HUES64 (cell line): ENCODE measurements around the gene C13orf46.

ENCODE experiments used
- H3K27ac ChIP-seq: 2 replicates; pipeline ENCODE4 v1.7.0; 2013; ENCODE audit warnings: low read depth, low read length, inconsistent platforms
- H3K27me3 ChIP-seq: 2 replicates; pipeline ENCODE4 v1.6.1; 2013; ENCODE audit warnings: mild to moderate bottlenecking, low read length; ENCODE audit not compliant: insufficient read depth
- H3K36me3 ChIP-seq: 2 replicates; pipeline ENCODE4 v1.6.1; 2013; ENCODE audit warnings: mild to moderate bottlenecking, low read length; ENCODE audit not compliant: insufficient read depth
- H3K4me1 ChIP-seq: 2 replicates; pipeline ENCODE4 v1.6.1; 2013; ENCODE audit warnings: mild to moderate bottlenecking, low read length, moderate library complexity; ENCODE audit not compliant: insufficient read depth
- H3K4me3 ChIP-seq: 2 replicates; pipeline ENCODE4 v1.5.1; 2013; ENCODE audit warnings: mild to moderate bottlenecking, low read length, moderate library complexity
- H3K9ac ChIP-seq: 2 replicates; pipeline ENCODE4 v1.6.1; 2013; ENCODE audit warnings: mild to moderate bottlenecking, low read depth, low read length
- H3K9me3 ChIP-seq: 2 replicates; pipeline ENCODE4 v1.6.1; 2013; ENCODE audit warnings: low read depth, low read length; ENCODE audit not compliant: insufficient read depth
- WGBS: fragments of 150-250, 120-280 bp; methylation state at CpG from one replicate; pipeline ENCODE4 v1.1.7; 2013; ENCODE audit warnings: missing lambda C conversion rate; 5-methylcytosine and 5-hydroxymethylcytosine counted together

C13orf46 gene

DNA sequence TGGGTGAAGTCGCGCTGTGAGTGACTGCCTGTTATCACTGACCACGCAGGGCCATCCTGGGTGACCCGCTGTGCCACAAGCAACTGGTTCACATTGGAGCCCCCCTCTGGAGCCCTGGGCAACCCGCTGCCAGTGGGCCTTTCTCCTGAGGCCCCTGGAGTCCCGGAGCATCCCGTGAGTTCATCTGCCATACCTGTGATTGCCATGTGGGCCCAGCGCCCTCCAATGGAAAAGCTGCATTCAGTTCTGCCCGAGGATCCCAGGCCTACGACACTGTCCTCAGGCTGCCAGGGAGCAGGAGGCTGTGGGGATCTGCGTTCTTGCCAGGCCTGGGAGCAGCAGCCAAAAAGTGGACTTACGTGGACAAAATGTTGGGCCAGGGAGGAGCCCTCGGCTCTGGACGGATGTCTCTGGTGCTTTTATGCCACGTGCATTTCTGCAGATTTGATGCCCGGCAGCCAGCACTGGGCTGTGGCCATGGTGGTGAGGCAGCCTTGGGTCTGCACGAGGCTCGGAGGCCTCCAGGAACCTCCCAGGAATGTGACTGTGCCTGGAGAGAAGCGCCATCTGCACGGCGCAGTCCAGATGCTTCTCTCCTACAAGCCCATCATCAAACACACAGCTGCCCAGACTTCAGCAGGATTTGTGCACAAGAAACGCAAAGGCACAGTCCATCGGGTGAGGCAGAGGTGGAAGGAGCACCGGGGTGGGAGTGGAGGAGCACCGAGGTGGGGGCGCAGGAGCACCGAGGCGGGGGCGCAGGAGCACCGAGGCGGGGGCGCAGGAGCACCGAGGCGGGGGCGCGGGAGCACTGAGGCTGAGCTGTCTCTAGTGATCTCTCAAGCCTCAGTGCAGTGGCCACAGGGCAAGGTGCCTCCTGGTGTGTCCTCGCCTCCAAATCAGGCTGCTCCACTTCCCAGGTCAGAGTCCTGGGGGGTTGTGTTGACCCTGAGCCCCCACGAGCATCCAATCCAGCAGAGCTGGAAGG is 44.0 kb downstream of the C13orf46 start:
- Histone ChIP-seq H3K4me3 (no peak overlapping the region), H3K27ac (no peak overlapping the region), H3K9me3 (no peaks in the 10 kb centered on the region), H3K27me3 (no peaks in the 10 kb centered on the region), H3K9ac (no peak overlapping the region), H3K4me1 (peaks cover 4% of the 10 kb centered on the region; the same call in 1 of the 2 replicates), H3K36me3 (no peaks in the 10 kb centered on the region)
- 92% methylated on average over 38 of the region's 38 CpGs for WGBS

GRCh38 chr13:113928685-113929627 is 44.9 kb downstream of the C13orf46 start:
- H3K4me1 ChIP-seq: no peaks in the 10 kb centered on the region
- H3K9me3 ChIP-seq: no peaks in the 10 kb centered on the region
- no peak overlapping the region for H3K9ac ChIP-seq
- no peak overlapping the region for H3K4me3 ChIP-seq
- H3K36me3 ChIP-seq: no peaks in the 10 kb centered on the region
- 93% methylated on average over 26 of the region's 26 CpGs for WGBS
- H3K27me3 ChIP-seq: no peaks in the 10 kb centered on the region
- H3K27ac ChIP-seq: no peak overlapping the region

DNA sequence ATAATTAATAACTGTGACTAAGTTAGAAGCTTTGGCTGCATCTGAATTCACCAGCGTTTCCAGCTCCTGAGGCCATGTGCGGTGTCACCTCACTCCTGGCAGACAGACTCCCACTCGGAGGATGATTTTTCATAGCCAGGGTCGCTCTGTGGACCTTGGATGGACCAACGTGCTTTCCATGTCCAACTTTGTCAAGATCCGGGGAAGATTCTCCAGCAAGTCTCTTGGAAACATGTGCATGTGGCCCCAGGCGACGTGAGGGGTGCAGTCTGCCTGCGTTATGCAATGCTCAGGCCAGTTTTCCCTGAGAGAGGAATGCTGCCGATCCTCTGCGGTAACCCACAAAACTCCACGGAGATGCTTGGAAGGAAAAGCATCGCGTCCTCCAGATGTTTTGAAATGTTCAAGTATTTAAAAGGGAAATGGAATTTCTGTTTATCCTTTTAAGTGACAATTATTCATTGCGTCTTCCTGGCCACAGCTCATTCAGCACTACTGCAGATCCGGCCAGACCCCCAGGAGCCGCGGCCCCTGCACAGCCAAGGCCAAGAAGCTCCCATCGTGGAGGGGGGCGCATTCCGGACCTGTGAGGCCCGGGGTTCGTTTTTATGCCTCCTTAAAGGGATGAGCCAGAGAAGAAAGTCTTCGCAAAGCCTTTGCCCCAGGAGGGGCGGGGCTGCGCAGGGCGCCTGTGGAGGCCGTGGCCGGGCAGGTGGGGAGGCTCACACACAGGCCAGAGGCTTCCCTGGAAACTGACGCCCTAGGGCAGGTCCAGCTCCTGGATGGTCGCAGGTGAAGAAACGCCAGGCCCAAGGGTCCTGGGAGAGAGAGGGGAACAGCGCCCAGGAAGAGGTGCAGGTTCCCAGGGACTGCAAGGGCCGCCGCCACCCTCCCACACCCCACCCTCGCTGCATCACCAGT is 46.0 kb downstream of the C13orf46 start:
- H3K36me3 ChIP-seq: no peaks in the 10 kb centered on the region
- H3K4me1 ChIP-seq: no peaks in the 10 kb centered on the region
- H3K9ac ChIP-seq: no peak overlapping the region
- no peaks in the 10 kb centered on the region for H3K27me3 ChIP-seq
- no peak overlapping the region for H3K4me3 ChIP-seq
- no peaks in the 10 kb centered on the region for H3K9me3 ChIP-seq
- no peak overlapping the region for H3K27ac ChIP-seq
- 92% methylated on average over 36 of the region's 36 CpGs for WGBS

DNA sequence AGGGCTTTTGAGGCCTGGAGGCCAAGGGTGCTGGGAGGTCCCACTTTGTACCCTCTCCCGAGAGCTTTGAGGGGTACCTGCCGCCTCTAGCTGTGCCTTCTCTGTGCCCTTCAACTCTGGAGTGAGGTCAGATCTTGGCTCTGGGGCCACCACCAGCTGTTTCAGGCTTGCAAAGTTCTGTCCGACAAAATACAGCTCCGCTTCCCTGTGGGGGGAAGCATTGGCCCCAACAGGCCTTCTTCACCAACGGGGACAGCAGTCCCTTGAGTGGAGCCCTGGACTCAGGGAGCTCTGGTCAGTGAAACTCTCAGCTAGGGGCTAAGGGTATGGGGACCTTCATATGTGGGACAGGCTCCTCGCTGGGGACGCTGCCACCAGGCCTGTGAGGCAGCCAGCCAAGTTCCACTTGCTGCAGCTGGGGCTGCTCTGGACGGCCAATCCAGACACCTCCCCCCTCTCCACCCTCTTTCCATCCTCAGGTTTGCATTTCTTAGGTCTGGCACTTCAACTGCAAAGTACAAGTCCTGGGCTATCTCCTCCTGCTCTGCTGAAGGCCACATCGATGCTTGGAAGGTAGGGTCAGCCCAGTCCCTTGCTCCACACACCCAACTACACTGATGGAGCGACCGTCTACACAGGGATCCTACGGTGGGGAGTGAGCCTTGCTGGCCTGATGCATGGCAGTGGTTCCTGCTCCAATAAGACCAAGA is 46.8 kb downstream of the C13orf46 start:
- no peaks in the 10 kb centered on the region for H3K4me1 ChIP-seq
- 92% methylated on average over 12 of the region's 12 CpGs for WGBS
- no peak overlapping the region for H3K9ac ChIP-seq
- no peaks in the 10 kb centered on the region for H3K27me3 ChIP-seq
- H3K4me3 ChIP-seq: no peak overlapping the region
- no peaks in the 10 kb centered on the region for H3K36me3 ChIP-seq
- peaks cover 2% of the 10 kb centered on the region; the same call in 1 of the 2 replicates for H3K9me3 ChIP-seq
- no peak overlapping the region for H3K27ac ChIP-seq

- Histone ChIP-seq H3K4me1 (no peaks in the 10 kb centered on the region), H3K27ac (no peak overlapping the region), H3K9ac (no peak overlapping the region), H3K4me3 (no peak overlapping the region), H3K36me3 (no peaks in the 10 kb centered on the region), H3K27me3 (no peaks in the 10 kb centered on the region), H3K9me3 (peaks cover 9% of the 10 kb centered on the region; the same call in 1 of the 2 replicates)
- WGBS: 95% methylated on average over 16 of the region's 16 CpGs
Measured at GRCh38 chr13:113926301-113926761, 47.5 kb downstream of the C13orf46 start.

GRCh38 chr13:113924184-113924901 is 49.5 kb downstream of the C13orf46 start:
- H3K9ac ChIP-seq: no peak overlapping the region
- 89% methylated on average over 7 of the region's 7 CpGs for WGBS

DNA sequence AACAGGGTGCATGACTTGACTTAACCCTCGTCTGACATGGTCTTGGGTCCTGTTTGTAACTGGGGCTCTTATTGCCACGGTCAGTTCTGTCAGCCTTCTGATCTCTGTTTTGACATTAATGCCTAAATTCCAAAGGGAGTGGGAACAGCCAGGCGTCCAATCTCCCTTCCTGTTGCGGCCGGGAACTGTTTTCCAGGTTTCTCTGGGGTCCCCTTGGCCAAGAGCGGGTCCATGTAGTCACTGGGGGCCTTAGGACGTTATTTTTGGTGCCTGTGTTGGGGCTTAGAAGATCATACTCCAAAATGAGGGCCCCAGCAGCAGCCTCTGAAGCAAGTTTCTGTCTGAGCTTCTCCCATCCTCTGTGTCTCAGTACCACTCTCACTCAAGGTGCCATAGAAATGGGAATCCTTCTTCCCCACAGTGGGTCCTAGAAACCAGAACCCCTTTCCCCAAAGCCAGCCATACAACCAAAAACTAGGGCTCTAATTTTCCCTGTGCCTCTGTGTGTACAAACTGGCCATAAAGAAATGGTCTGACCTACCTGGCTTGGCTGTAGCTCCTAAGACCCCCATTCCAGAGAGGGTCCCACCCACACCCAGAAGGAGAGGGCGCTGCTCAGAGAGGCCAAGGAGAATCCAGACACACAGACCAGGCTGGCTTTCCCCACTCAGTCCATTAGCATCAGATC is 50.4 kb downstream of the C13orf46 start:
- H3K27me3 ChIP-seq: no peaks in the 10 kb centered on the region
- H3K4me1 ChIP-seq: no peaks in the 10 kb centered on the region
- no peak overlapping the region for H3K4me3 ChIP-seq
- H3K9ac ChIP-seq: no peak overlapping the region
- H3K9me3 ChIP-seq: peaks cover 12% of the 10 kb centered on the region; the same call in 1 of the 2 replicates
- WGBS: 91% methylated on average over 8 of the region's 8 CpGs
- H3K27ac ChIP-seq: no peak overlapping the region
- no peaks in the 10 kb centered on the region for H3K36me3 ChIP-seq

More at GRCh38 chr13:113924184-113924901, 49.5 kb downstream of the C13orf46 start:
- H3K4me3 ChIP-seq: no peak overlapping the region
- peaks cover 12% of the 10 kb centered on the region; the same call in 1 of the 2 replicates for H3K9me3 ChIP-seq
- H3K27me3 ChIP-seq: no peaks in the 10 kb centered on the region
- no peaks in the 10 kb centered on the region for H3K4me1 ChIP-seq
- no peaks in the 10 kb centered on the region for H3K36me3 ChIP-seq
- H3K27ac ChIP-seq: no peak overlapping the region

- H3K4me3 ChIP-seq: no peak overlapping the region
- peaks cover 12% of the 10 kb centered on the region; the same call in 1 of the 2 replicates for H3K9me3 ChIP-seq
- 93% methylated on average over 13 of the region's 15 CpGs for WGBS
Measured at GRCh38 chr13:113922412-113923118, 51.3 kb downstream of the C13orf46 start.

GRCh38 chr13:113921763-113922162 is 52.1 kb downstream of the C13orf46 start:
- no peaks in the 10 kb centered on the region for H3K36me3 ChIP-seq
- H3K27me3 ChIP-seq: no peaks in the 10 kb centered on the region
- H3K9me3 ChIP-seq: peaks cover 12% of the 10 kb centered on the region; the same call in 1 of the 2 replicates
- H3K4me3 ChIP-seq: no peak overlapping the region
- 88% methylated on average over 1 of the region's 1 CpG for WGBS
- H3K4me1 ChIP-seq: no peaks in the 10 kb centered on the region
- no peak overlapping the region for H3K9ac ChIP-seq
- no peak overlapping the region for H3K27ac ChIP-seq

More at GRCh38 chr13:113922412-113923118, 51.3 kb downstream of the C13orf46 start:
- H3K27me3 ChIP-seq: no peaks in the 10 kb centered on the region
- H3K27ac ChIP-seq: no peak overlapping the region
- H3K4me1 ChIP-seq: no peaks in the 10 kb centered on the region
- no peaks in the 10 kb centered on the region for H3K36me3 ChIP-seq
- no peak overlapping the region for H3K9ac ChIP-seq
